ENCODE data around the gene UTS2B. TPM values are rescaled to one million over a fixed set of nuclear protein-coding genes. Genes with fewer than 3 reads are reported as not detected.

The UTS2B gene
- total RNA-seq, 4 donors from 2014 or later, result 0.76 TPM; not detected in 3

DNA sequence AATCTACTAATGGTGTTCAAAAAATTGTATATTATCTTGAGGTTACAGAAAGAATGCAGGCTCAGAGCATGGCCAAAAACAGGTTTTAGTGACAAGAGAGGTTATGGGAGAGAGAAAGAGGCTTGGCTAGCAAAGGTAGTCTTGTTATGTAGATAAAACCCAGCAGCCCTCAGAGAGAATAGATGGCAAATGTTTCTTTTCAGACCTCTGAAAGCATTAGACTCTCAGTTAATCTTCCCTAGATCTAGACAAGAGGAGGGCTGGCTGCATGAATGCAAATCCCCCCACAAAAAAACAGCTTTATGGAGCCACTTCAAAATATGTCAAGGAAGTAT, 69.1 kb downstream of the UTS2B start:
- no peak for DNase-seq
- H3K36me3 ChIP-seq, result no peaks in the 10 kb centered on the region
- no peak overlapping the region for H3K27ac ChIP-seq
- H3K4me1 ChIP-seq, result no peaks in the 10 kb centered on the region
- no peak overlapping the region for H3K4me3 ChIP-seq
- no peaks in the 10 kb centered on the region for H3K27me3 ChIP-seq
- intact Hi-C loops (cut with DNase I; ENCODE audit: low total_unique reads), result no loop called here
- no peaks in the 10 kb centered on the region for H3K9me3 ChIP-seq
- TF ChIP-seq, protein P1, sequence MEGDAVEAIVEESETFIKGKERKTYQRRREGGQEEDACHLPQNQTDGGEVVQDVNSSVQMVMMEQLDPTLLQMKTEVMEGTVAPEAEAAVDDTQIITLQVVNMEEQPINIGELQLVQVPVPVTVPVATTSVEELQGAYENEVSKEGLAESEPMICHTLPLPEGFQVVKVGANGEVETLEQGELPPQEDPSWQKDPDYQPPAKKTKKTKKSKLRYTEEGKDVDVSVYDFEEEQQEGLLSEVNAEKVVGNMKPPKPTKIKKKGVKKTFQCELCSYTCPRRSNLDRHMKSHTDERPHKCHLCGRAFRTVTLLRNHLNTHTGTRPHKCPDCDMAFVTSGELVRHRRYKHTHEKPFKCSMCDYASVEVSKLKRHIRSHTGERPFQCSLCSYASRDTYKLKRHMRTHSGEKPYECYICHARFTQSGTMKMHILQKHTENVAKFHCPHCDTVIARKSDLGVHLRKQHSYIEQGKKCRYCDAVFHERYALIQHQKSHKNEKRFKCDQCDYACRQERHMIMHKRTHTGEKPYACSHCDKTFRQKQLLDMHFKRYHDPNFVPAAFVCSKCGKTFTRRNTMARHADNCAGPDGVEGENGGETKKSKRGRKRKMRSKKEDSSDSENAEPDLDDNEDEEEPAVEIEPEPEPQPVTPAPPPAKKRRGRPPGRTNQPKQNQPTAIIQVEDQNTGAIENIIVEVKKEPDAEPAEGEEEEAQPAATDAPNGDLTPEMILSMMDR (IDR thresholded peaks at IDR 0.05), result no peak
- TF ChIP-seq POLR2A (IDR thresholded peaks at IDR 0.05), result no peak

GRCh38 chr3:191260431-191261303, 69.7 kb downstream of the UTS2B start:
- Histone ChIP-seq H3K36me3 (no peaks in the 10 kb centered on the region), H3K4me3 (no peak overlapping the region), H3K27ac (no peak overlapping the region), H3K9me3 (no peaks in the 10 kb centered on the region), H3K27me3 (no peaks in the 10 kb centered on the region), H3K4me1 (no peaks in the 10 kb centered on the region)
- TF ChIP-seq, protein P1 (IDR thresholded peaks at IDR 0.05), result no peak
- no peak for TF ChIP-seq POLR2A (IDR thresholded peaks at IDR 0.05)
- intact Hi-C loops (cut with DNase I; ENCODE audit: low total_unique reads), result no loop called here
- DNase-seq, result no peak

DNA sequence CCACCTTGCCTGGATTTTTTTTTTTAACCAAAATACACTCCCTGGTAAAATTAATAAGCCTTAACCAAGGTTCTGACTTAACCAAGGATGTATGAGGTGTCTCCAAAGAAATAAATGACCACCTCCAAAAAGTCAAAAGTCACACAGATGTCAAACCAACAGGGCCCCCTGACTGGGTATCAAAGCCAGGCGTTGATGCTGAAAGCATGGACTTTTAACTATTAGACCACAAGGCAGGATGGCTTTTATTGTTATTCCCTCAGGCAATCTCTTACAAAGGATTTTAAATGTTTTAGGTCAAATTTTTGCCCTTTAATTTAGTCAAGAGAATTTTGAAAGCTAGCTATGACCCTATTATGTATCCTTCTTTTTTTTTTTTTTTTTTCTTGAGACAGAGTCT, 70.8 kb downstream of the UTS2B start:
- no peaks in the 10 kb centered on the region for H3K36me3 ChIP-seq
- H3K27ac ChIP-seq, result no peak overlapping the region
- no peaks in the 10 kb centered on the region for H3K4me1 ChIP-seq
- intact Hi-C loops (cut with DNase I; ENCODE audit: low total_unique reads), result no loop called here
- H3K27me3 ChIP-seq, result no peaks in the 10 kb centered on the region
- no peak overlapping the region for H3K4me3 ChIP-seq
- no peak for DNase-seq
- H3K9me3 ChIP-seq, result no peaks in the 10 kb centered on the region
- TF ChIP-seq POLR2A (IDR thresholded peaks at IDR 0.05), result no peak
- TF ChIP-seq, protein P1 (IDR thresholded peaks at IDR 0.05), result no peak

DNA sequence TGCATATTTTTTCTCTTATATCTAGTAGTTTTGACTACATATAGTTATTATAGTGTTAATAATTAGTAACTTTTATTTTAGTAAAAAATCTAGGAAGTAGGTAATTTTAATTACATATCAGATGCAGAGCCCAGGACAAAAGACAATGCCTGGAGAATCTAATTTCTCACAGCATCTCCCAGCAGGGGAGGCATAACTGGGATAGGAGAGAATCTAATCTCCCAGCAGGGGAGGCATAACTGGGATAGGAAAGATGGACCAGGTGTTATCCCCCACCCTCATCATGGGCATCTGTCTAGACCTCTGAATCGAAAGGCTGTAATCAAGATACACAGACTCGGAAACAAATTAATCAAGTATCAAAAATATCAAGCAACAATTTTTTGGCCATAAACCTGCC, 73.0 kb downstream of the UTS2B start:
- Histone ChIP-seq H3K27ac (no peak overlapping the region), H3K27me3 (no peaks in the 10 kb centered on the region), H3K9me3 (no peaks in the 10 kb centered on the region), H3K4me1 (no peaks in the 10 kb centered on the region), H3K36me3 (no peaks in the 10 kb centered on the region), H3K4me3 (no peak overlapping the region)
- DNase-seq, result no peak
- intact Hi-C loops (cut with DNase I; ENCODE audit: low total_unique reads), result no loop called here
- TF ChIP-seq, protein P1 (IDR thresholded peaks at IDR 0.05), result no peak
- TF ChIP-seq POLR2A (IDR thresholded peaks at IDR 0.05), result no peak

DNA sequence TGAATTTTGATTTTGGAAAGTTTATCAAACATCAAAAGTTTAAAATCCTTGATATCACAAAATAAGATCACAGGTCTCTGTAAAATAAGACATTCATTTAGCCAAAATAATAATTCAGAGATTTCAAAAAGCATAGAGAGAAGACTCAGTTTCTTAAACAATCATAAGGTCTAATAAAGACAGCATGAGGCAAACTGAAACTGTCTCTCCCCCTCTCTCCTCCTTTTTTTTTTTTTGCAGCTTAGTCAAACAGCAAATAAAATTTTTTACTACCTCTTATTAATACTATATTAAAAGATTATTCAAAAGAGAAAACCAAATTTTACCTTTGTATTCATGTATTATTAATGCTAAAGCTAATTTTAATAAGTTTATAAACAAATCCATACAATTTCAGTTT, 73.9 kb downstream of the UTS2B start:
- Histone ChIP-seq H3K4me3 (no peak overlapping the region), H3K9me3 (no peaks in the 10 kb centered on the region), H3K27ac (no peak overlapping the region), H3K36me3 (no peaks in the 10 kb centered on the region), H3K4me1 (no peaks in the 10 kb centered on the region), H3K27me3 (no peaks in the 10 kb centered on the region)
- no peak for TF ChIP-seq POLR2A (IDR thresholded peaks at IDR 0.05)
- TF ChIP-seq, protein P1 (IDR thresholded peaks at IDR 0.05), result no peak
- intact Hi-C loops (cut with DNase I; ENCODE audit: low total_unique reads), result no loop called here
- no peak for DNase-seq

Data from uterus (tissue), 4 donors.